Measurements from ENCODE around the gene MPO. TPM values are rescaled to one million over a fixed set of nuclear protein-coding genes. Genes with fewer than 3 reads are reported as not detected.

Gene MPO
- total RNA-seq, 3 donors from 2014 or later = not detected

- H3K27me3 Mint-ChIP-seq (ENCODE audit: low read depth) = peaks cover 5% of the 10 kb centered on the region
- no peak for ATAC-seq
- no peak overlapping the region for H3K4me3 Mint-ChIP-seq
- no peak for DNase-seq
- H3K9me3 Mint-ChIP-seq = no peaks in the 10 kb centered on the region
- no peaks in the 10 kb centered on the region for H3K36me3 Mint-ChIP-seq (ENCODE audit: insufficient read depth)
- peaks cover 12% of the 10 kb centered on the region for H3K4me1 Mint-ChIP-seq (ENCODE audit: low read depth)
These were observed 28.6 kb downstream of the MPO start for GRCh38 chr17:58252141-58252540.

GRCh38 chr17:58250344-58251011 lies 30.3 kb downstream of the MPO start:
- Mint-ChIP-seq H3K4me1 (ENCODE audit: low read depth) (peaks cover 12% of the 10 kb centered on the region), H3K36me3 (ENCODE audit: insufficient read depth) (no peaks in the 10 kb centered on the region), H3K27me3 (ENCODE audit: low read depth) (peaks cover 8% of the 10 kb centered on the region), H3K9me3 (no peaks in the 10 kb centered on the region), H3K4me3 (no peak overlapping the region)
- DNase-seq = no peak
- ATAC-seq = no peak

- H3K4me1 Mint-ChIP-seq (ENCODE audit: low read depth) = peaks cover 12% of the 10 kb centered on the region
- no peaks in the 10 kb centered on the region for H3K36me3 Mint-ChIP-seq (ENCODE audit: insufficient read depth)
- H3K9me3 Mint-ChIP-seq = no peaks in the 10 kb centered on the region
- H3K4me3 Mint-ChIP-seq = peak overlapping the region; percentile 79
- ATAC-seq = peak; percentile 95
- H3K27me3 Mint-ChIP-seq (ENCODE audit: low read depth) = peaks cover 10% of the 10 kb centered on the region
- peak; percentile 77 for DNase-seq
These were observed 31.2 kb downstream of the MPO start for GRCh38 chr17:58249270-58250133.

GRCh38 chr17:58248955-58249269 lies 31.8 kb downstream of the MPO start:
- Mint-ChIP-seq H3K9me3 (no peaks in the 10 kb centered on the region), H3K4me3 (peak overlapping the region; percentile 79), H3K27me3 (ENCODE audit: low read depth) (peaks cover 12% of the 10 kb centered on the region), H3K36me3 (ENCODE audit: insufficient read depth) (no peaks in the 10 kb centered on the region), H3K4me1 (ENCODE audit: low read depth) (peaks cover 12% of the 10 kb centered on the region)
- no peak for DNase-seq
- ATAC-seq = peak in 1 of 2 donors; percentile 4

GRCh38 chr17:58247511-58248363 lies 33.0 kb downstream of the MPO start:
- no peaks in the 10 kb centered on the region for H3K9me3 Mint-ChIP-seq
- no peak for ATAC-seq
- H3K4me1 Mint-ChIP-seq (ENCODE audit: low read depth) = peaks cover 12% of the 10 kb centered on the region
- no peak overlapping the region for H3K4me3 Mint-ChIP-seq
- DNase-seq = no peak
- no peaks in the 10 kb centered on the region for H3K36me3 Mint-ChIP-seq (ENCODE audit: insufficient read depth)
- peaks cover 22% of the 10 kb centered on the region for H3K27me3 Mint-ChIP-seq (ENCODE audit: low read depth)

GRCh38 chr17:58246781-58247180 lies 34.0 kb downstream of the MPO start:
- no peak for ATAC-seq
- Mint-ChIP-seq H3K4me1 (ENCODE audit: low read depth) (peaks cover 12% of the 10 kb centered on the region), H3K4me3 (no peak overlapping the region), H3K27me3 (ENCODE audit: low read depth) (peaks cover 30% of the 10 kb centered on the region), H3K36me3 (ENCODE audit: insufficient read depth) (no peaks in the 10 kb centered on the region), H3K9me3 (no peaks in the 10 kb centered on the region)
- DNase-seq = no peak

- Mint-ChIP-seq H3K4me1 (ENCODE audit: low read depth) (peaks cover 12% of the 10 kb centered on the region), H3K27me3 (ENCODE audit: low read depth) (peaks cover 36% of the 10 kb centered on the region), H3K4me3 (no peak overlapping the region), H3K36me3 (ENCODE audit: insufficient read depth) (no peaks in the 10 kb centered on the region), H3K9me3 (no peaks in the 10 kb centered on the region)
- DNase-seq = no peak
- ATAC-seq = no peak
These were observed 34.5 kb downstream of the MPO start for GRCh38 chr17:58246104-58246740.

- H3K36me3 Mint-ChIP-seq (ENCODE audit: insufficient read depth) = no peaks in the 10 kb centered on the region
- DNase-seq (no peak), ATAC-seq (no peak)
- peaks cover 37% of the 10 kb centered on the region for H3K27me3 Mint-ChIP-seq (ENCODE audit: low read depth)
- H3K4me3 Mint-ChIP-seq = no peak overlapping the region
- no peaks in the 10 kb centered on the region for H3K9me3 Mint-ChIP-seq
- peaks cover 12% of the 10 kb centered on the region for H3K4me1 Mint-ChIP-seq (ENCODE audit: low read depth)
These were observed 35.2 kb downstream of the MPO start for GRCh38 chr17:58245428-58246103.

GRCh38 chr17:58244963-58245362 lies 35.8 kb downstream of the MPO start:
- Mint-ChIP-seq H3K4me3 (no peak overlapping the region), H3K4me1 (ENCODE audit: low read depth) (peaks cover 12% of the 10 kb centered on the region), H3K36me3 (ENCODE audit: insufficient read depth) (no peaks in the 10 kb centered on the region), H3K9me3 (no peaks in the 10 kb centered on the region), H3K27me3 (ENCODE audit: low read depth) (peaks cover 35% of the 10 kb centered on the region)
- DNase-seq (no peak), ATAC-seq (no peak)

- Mint-ChIP-seq H3K4me3 (no peak overlapping the region), H3K36me3 (ENCODE audit: insufficient read depth) (no peaks in the 10 kb centered on the region), H3K9me3 (no peaks in the 10 kb centered on the region), H3K4me1 (ENCODE audit: low read depth) (no peaks in the 10 kb centered on the region), H3K27me3 (ENCODE audit: low read depth) (peaks cover 47% of the 10 kb centered on the region)
- DNase-seq (no peak), ATAC-seq (peak; percentile 61 to 68)
These were observed 38.5 kb downstream of the MPO start for GRCh38 chr17:58242171-58242784.

GRCh38 chr17:58239987-58240386 lies 40.7 kb downstream of the MPO start:
- DNase-seq (no peak), ATAC-seq (no peak)
- no peaks in the 10 kb centered on the region for H3K36me3 Mint-ChIP-seq (ENCODE audit: insufficient read depth)
- no peaks in the 10 kb centered on the region for H3K9me3 Mint-ChIP-seq
- no peak overlapping the region for H3K4me3 Mint-ChIP-seq
- no peaks in the 10 kb centered on the region for H3K4me1 Mint-ChIP-seq (ENCODE audit: low read depth)
- peaks cover 54% of the 10 kb centered on the region for H3K27me3 Mint-ChIP-seq (ENCODE audit: low read depth)

GRCh38 chr17:58238147-58238634 lies 42.5 kb downstream of the MPO start, which contains the start of gene LPO:
TSS of gene LPO (plus strand) at chr17:58238584. CDS start at chr17:58242980, 4,396 bp downstream.
- Mint-ChIP-seq H3K36me3 (ENCODE audit: insufficient read depth) (no peaks in the 10 kb centered on the region), H3K4me3 (no peak within 1 kb of the TSS), H3K9me3 (no peaks in the 10 kb centered on the region), H3K27me3 (ENCODE audit: low read depth) (peaks cover 41% of the 10 kb centered on the region), H3K4me1 (ENCODE audit: low read depth) (no peaks in the 10 kb centered on the region)
- ATAC-seq (no peak), DNase-seq (no peak)

GRCh38 chr17:58236394-58236793 lies 44.3 kb downstream of the MPO start:
- Mint-ChIP-seq H3K36me3 (ENCODE audit: insufficient read depth) (no peaks in the 10 kb centered on the region), H3K9me3 (no peaks in the 10 kb centered on the region), H3K4me1 (ENCODE audit: low read depth) (no peaks in the 10 kb centered on the region), H3K27me3 (ENCODE audit: low read depth) (peaks cover 31% of the 10 kb centered on the region), H3K4me3 (no peak overlapping the region)
- ATAC-seq (no peak), DNase-seq (no peak)

Measured in activated T-cell treated with anti-CD3 and anti-CD28 coated beads, Interleukin-2, amount 50 U/mL, for 4 hours (primary cell).